ENCODE results near the gene PP2D1. TPM values are rescaled to one million over a fixed set of nuclear protein-coding genes. Genes with fewer than 3 reads are reported as not detected.

The PP2D1 gene
- not detected in 2 replicates for total RNA-seq

GRCh38 chr3:20012164-20012563 lies at the start of gene PP2D1:
TSS of gene PP2D1 (minus strand) at chr3:20012264. CDS start at chr3:20012072, 192 bp downstream.

GRCh38 chr3:20039765-20040547 lies 27.9 kb upstream of the PP2D1 start, which contains the start of gene KAT2B:
TSS of gene KAT2B (plus strand) at chr3:20040446. CDS start at chr3:20040478, 32 bp downstream.

GRCh38 chr3:19946832-19947548 lies 65.1 kb downstream of the PP2D1 start, which contains the start of gene RAB5A:
TSS of gene RAB5A (plus strand) at chr3:19947097. CDS start at chr3:19950899, 3,802 bp downstream.

Small RNAs within 50 kb of the gene (small RNA-seq; reads per million reads assigned to genes)
- not detected for gene RNU4-85P
- not detected for gene RPL39P18

Other genes with a start within 250 kb of the PP2D1 start
- 0.27 TPM in 1 of 2 replicates, not detected in the other for gene EFHB, start 78.0 kb downstream of the PP2D1 start, total RNA-seq
- gene RAB5A, start 65.2 kb downstream of the PP2D1 start, total RNA-seq: 113 and 127 TPM in 2 replicates
- gene KAT2B, start 28.2 kb upstream of the PP2D1 start, total RNA-seq: 15.7 and 18.2 TPM in 2 replicates
- gene SGO1, start 173.9 kb upstream of the PP2D1 start, total RNA-seq: 16.4 and 26.0 TPM in 2 replicates

All from thoracic aorta endothelial cell (primary cell).